ENCODE measurements around the gene ATF6B. TPM values are rescaled to one million over a fixed set of nuclear protein-coding genes. Genes with fewer than 3 reads are reported as not detected.

ATF6B gene
- total RNA-seq, 6 experiments from 2014 or later, result 15.2 to 35.5 (median 33.2) TPM

- Histone ChIP-seq H3K27ac (peak within 1 kb of the TSS; percentile 63 to 75 (median 74)), H3K4me1 (peaks cover 0 to 7% (median 0%) of the 10 kb centered on the region in 4 donors), H3K27me3 (peaks cover 0 to 6% of the 10 kb centered on the region in 2 donors), H3K9me3 (no peaks in the 10 kb centered on the region), H3K36me3 (peaks cover 0 to 13% (median 0%) of the 10 kb centered on the region in 4 donors), H3K4me3 (peak within 1 kb of the TSS; percentile 74 to 78 (median 78))
- WGBS (ENCODE audit: insufficient coverage, low coverage, low lambda C conversion rate, missing lambda C conversion rate), result 4% methylated on average over 46 of the region's 52 CpGs
- ATAC-seq, result peak; percentile 81 to 83 (median 82)
- TF ChIP-seq CTCF (IDR thresholded peaks at IDR 0.05), result peak in 1 of 4 donors; percentile 12
- TF ChIP-seq POLR2A (IDR thresholded peaks at IDR 0.05), result no peak
- intact Hi-C loops (cut with DNase I), result loop anchor here in 1 of 2 donors (5.0 kb wide), 1 partner anchor 37 kb away; no protein-coding TSS in a partner anchor
- peak; percentile 79 to 87 (median 85) for DNase-seq
Measured at GRCh38 chr6:32153564-32154513, 25.8 kb upstream of the ATF6B start, which contains the start of gene PPT2. Gene PPT2 (plus strand): TSS chr6:32154141. CDS start chr6:32154595, 454 bp downstream.

GRCh38 chr6:32152769-32153563 lies 24.9 kb upstream of the ATF6B start:
- 52% methylated on average over 27 of the region's 35 CpGs for WGBS (ENCODE audit: insufficient coverage, low coverage, low lambda C conversion rate, missing lambda C conversion rate)
- intact Hi-C loops (cut with DNase I), result loop anchor here in 1 of 2 donors (5.0 kb wide), 1 partner anchor 36 kb away; no protein-coding TSS in a partner anchor
- TF ChIP-seq CTCF (IDR thresholded peaks at IDR 0.05) (no peak), POLR2A (IDR thresholded peaks at IDR 0.05) (no peak)
- Histone ChIP-seq H3K4me1 (peaks cover 0 to 7% (median 0%) of the 10 kb centered on the region in 4 donors), H3K9me3 (no peaks in the 10 kb centered on the region), H3K27ac (peak overlapping the region; percentile 63 to 75 (median 74)), H3K4me3 (peak overlapping the region; percentile 74 to 78 (median 78)), H3K36me3 (peaks cover 0 to 13% (median 0%) of the 10 kb centered on the region in 4 donors), H3K27me3 (peaks cover 0 to 6% of the 10 kb centered on the region in 2 donors)
- ATAC-seq (peak in 1 of 4 donors; percentile 1), DNase-seq (no peak)

- TF ChIP-seq CTCF (IDR thresholded peaks at IDR 0.05), result no peak
- TF ChIP-seq POLR2A (IDR thresholded peaks at IDR 0.05), result no peak
- H3K4me1 ChIP-seq, result peaks cover 0 to 7% (median 0%) of the 10 kb centered on the region in 4 donors
- peak within 1 kb of the TSS in 2 of 3 donors; percentile 63 to 74 for H3K27ac ChIP-seq
- WGBS (ENCODE audit: insufficient coverage, low coverage, low lambda C conversion rate, missing lambda C conversion rate), result 43% methylated on average over 15 of the region's 24 CpGs
- H3K36me3 ChIP-seq, result peaks cover 0 to 5% (median 0%) of the 10 kb centered on the region in 4 donors
- DNase-seq (no peak), ATAC-seq (no peak)
- intact Hi-C loops (cut with DNase I), result loop anchor here in 1 of 2 donors (5.0 kb wide), 1 partner anchor 35 kb away; no protein-coding TSS in a partner anchor
- no peak within 1 kb of the TSS for H3K4me3 ChIP-seq
- H3K27me3 ChIP-seq, result peaks cover 0 to 6% of the 10 kb centered on the region in 2 donors
- H3K9me3 ChIP-seq, result no peaks in the 10 kb centered on the region
Measured at GRCh38 chr6:32151863-32152768, 24.1 kb upstream of the ATF6B start, which contains the start of gene PRRT1. Gene PRRT1 (minus strand): TSS chr6:32151939. CDS start chr6:32151827, 112 bp downstream.

All from right lobe of liver (tissue), 6 donors.